Osteoblast (primary cell): ENCODE measurements around the gene CNOT8. TPM values are rescaled to one million over a fixed set of nuclear protein-coding genes. Genes with fewer than 3 reads are reported as not detected.

Source experiments
- DNase-seq: peaks from one replicate; pipeline ENCODE4 v3.0.0; 2011; ENCODE audit warnings: low spot score, mixed read lengths; ENCODE audit not compliant: insufficient read length; ENCODE audit errors: missing footprints
- H2AFZ ChIP-seq: 2 replicates; pipeline ENCODE4 v1.6.0; 2011; ENCODE audit warnings: mild to moderate bottlenecking, low read length
- H3K27ac ChIP-seq: 2 replicates; pipeline ENCODE4 v1.5.1; 2011; ENCODE audit warnings: mild to moderate bottlenecking, low read depth, low read length, moderate library complexity
- H3K27me3 ChIP-seq: 2 replicates; pipeline ENCODE4 v1.6.0; 2012; ENCODE audit warnings: mild to moderate bottlenecking, control low read depth, inconsistent platforms, low read length, moderate library complexity; ENCODE audit not compliant: insufficient read depth
- H3K36me3 ChIP-seq: 2 replicates; pipeline ENCODE4 v1.5.1; 2011; ENCODE audit warnings: mild to moderate bottlenecking, low read length, control low read depth, moderate library complexity; ENCODE audit not compliant: insufficient read depth
- H3K4me1 ChIP-seq: 2 replicates; pipeline ENCODE4 v1.5.1; 2011; ENCODE audit warnings: mild to moderate bottlenecking, low read length, control low read depth, moderate library complexity; ENCODE audit not compliant: insufficient read depth
- H3K4me2 ChIP-seq: 2 replicates; pipeline ENCODE4 v1.6.0; 2011; ENCODE audit warnings: mild to moderate bottlenecking, low read length; ENCODE audit not compliant: insufficient read depth
- H3K4me3 ChIP-seq: fragments of 200-600 bp; sonication (generic); 3 replicates; pipeline ENCODE4 v1.5.1; 2012; ENCODE audit warnings: mild to moderate bottlenecking, low read length, inconsistent platforms; ENCODE audit not compliant: insufficient read depth
- H3K79me2 ChIP-seq: 2 replicates; pipeline ENCODE4 v1.6.0; 2012; ENCODE audit warnings: mild to moderate bottlenecking, low read length, control low read depth, inconsistent platforms; ENCODE audit not compliant: insufficient read depth
- H3K9me3 ChIP-seq: 2 replicates; pipeline ENCODE4 v1.5.1; 2011; ENCODE audit warnings: low read depth, low read length, control low read depth
- H4K20me1 ChIP-seq: 2 replicates; pipeline ENCODE4 v1.6.0; 2012; ENCODE audit warnings: mild to moderate bottlenecking, low read length, control low read depth; ENCODE audit not compliant: insufficient read depth
- CTCF ChIP-seq: IDR thresholded peaks from 2 replicates; pipeline ENCODE4 v1.5.1; 2011; ENCODE audit warnings: mild to moderate bottlenecking, low read depth, low read length, moderate library complexity; ENCODE audit errors: extremely low read depth
- total RNA-seq: library from RNA; depleted of rRNA; stranded (reverse); fragments of >200 nt; gene quantifications from 2 replicates; pipeline ENCODE4 v1.2.3, GENCODE V29; 2012

The CNOT8 gene
- total RNA-seq, 1 donor, result 55.7 TPM

GRCh38 chr5:154813736-154814135, 44.7 kb upstream of the CNOT8 start:
- peaks cover 86% of the 10 kb centered on the region for H3K36me3 ChIP-seq
- no peaks in the 10 kb centered on the region for H3K4me1 ChIP-seq
- H3K4me3 ChIP-seq, result no peak overlapping the region
- no peak for TF ChIP-seq CTCF
- no peak overlapping the region for H3K4me2 ChIP-seq
- H4K20me1 ChIP-seq, result peaks cover 3% of the 10 kb centered on the region
- no peak overlapping the region for H2AFZ ChIP-seq
- H3K79me2 ChIP-seq, result peaks cover 22% of the 10 kb centered on the region
- H3K9me3 ChIP-seq, result no peaks in the 10 kb centered on the region
- DNase-seq, result no peak
- H3K27ac ChIP-seq, result no peak overlapping the region
- no peaks in the 10 kb centered on the region for H3K27me3 ChIP-seq

GRCh38 chr5:154815025-154815424, 43.4 kb upstream of the CNOT8 start:
- H3K9me3 ChIP-seq, result no peaks in the 10 kb centered on the region
- no peak overlapping the region for H2AFZ ChIP-seq
- no peak overlapping the region for H3K27ac ChIP-seq
- no peak for DNase-seq
- no peak overlapping the region for H3K4me3 ChIP-seq
- H3K4me2 ChIP-seq, result no peak overlapping the region
- no peaks in the 10 kb centered on the region for H3K4me1 ChIP-seq
- TF ChIP-seq CTCF, result no peak
- peaks cover 3% of the 10 kb centered on the region for H4K20me1 ChIP-seq
- H3K36me3 ChIP-seq, result peaks cover 91% of the 10 kb centered on the region
- peaks cover 22% of the 10 kb centered on the region for H3K79me2 ChIP-seq
- no peaks in the 10 kb centered on the region for H3K27me3 ChIP-seq

- H3K27me3 ChIP-seq, result no peaks in the 10 kb centered on the region
- no peak overlapping the region for H2AFZ ChIP-seq
- H3K36me3 ChIP-seq, result peaks cover 94% of the 10 kb centered on the region
- TF ChIP-seq CTCF, result no peak
- no peak overlapping the region for H3K27ac ChIP-seq
- H4K20me1 ChIP-seq, result peaks cover 3% of the 10 kb centered on the region
- H3K4me2 ChIP-seq, result no peak overlapping the region
- H3K79me2 ChIP-seq, result peaks cover 22% of the 10 kb centered on the region
- no peak for DNase-seq
- H3K4me1 ChIP-seq, result no peaks in the 10 kb centered on the region
- H3K9me3 ChIP-seq, result no peaks in the 10 kb centered on the region
- no peak overlapping the region for H3K4me3 ChIP-seq
Observed at GRCh38 chr5:154815684-154816247, 42.7 kb upstream of the CNOT8 start.

GRCh38 chr5:154816891-154817492, 41.4 kb upstream of the CNOT8 start:
- DNase-seq, result no peak
- H3K4me3 ChIP-seq, result no peak overlapping the region
- TF ChIP-seq CTCF, result no peak
- H3K4me2 ChIP-seq, result no peak overlapping the region
- H2AFZ ChIP-seq, result no peak overlapping the region
- H3K4me1 ChIP-seq, result no peaks in the 10 kb centered on the region
- H3K9me3 ChIP-seq, result no peaks in the 10 kb centered on the region
- H4K20me1 ChIP-seq, result peaks cover 3% of the 10 kb centered on the region
- peaks cover 17% of the 10 kb centered on the region for H3K79me2 ChIP-seq
- no peak overlapping the region for H3K27ac ChIP-seq
- H3K36me3 ChIP-seq, result peaks cover 83% of the 10 kb centered on the region
- no peaks in the 10 kb centered on the region for H3K27me3 ChIP-seq
